G401.6 (cell line): ENCODE measurements around the gene CASP8.
"Not testable (repeated sequence)": the region's sequence is repeated elsewhere in the genome, so short reads cannot be mapped to it uniquely, and the experiment has no call there.

Source experiments
- FAIRE-seq: peaks from 2 replicates; lab custom pipeline; 2012; peaks lifted over from hg19 to GRCh38; lab: Jason Lieb, UNC

CASP8 gene

DNA sequence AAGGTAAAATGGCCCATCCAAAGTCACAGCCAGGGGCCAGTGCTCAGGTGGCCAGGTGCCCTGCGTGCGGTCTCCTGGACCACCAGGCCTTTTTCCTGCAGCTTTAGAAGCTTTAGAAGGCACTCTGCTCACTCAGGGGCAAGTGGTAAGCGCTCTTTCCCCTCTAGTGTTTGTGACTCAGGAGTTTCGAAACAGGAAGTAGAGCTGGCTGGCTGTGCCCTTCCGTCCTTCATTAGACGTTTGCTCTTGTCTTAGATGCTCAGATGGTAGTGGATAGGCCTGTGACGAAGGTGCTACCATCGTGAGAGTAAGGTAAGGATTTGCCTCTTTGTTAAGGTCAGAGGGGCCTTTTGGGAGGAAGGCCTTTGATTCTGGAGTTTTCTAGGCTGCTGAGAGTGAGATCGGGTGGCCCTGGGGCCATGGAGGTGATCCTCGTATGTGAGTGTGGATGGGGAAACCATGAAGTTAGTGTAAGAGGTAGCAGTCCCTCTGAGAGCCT lies at the start of gene CASP8:
Gene CASP8, plus strand, starts transcription at position 235 of the 499 bp plus-strand sequence. CDS start 5,951 bp downstream, outside the sequence.
- no peak for FAIRE-seq

- no peak for FAIRE-seq
Measured at GRCh38 chr2:201215963-201216362, 44.4 kb upstream of the CASP8 start.

DNA sequence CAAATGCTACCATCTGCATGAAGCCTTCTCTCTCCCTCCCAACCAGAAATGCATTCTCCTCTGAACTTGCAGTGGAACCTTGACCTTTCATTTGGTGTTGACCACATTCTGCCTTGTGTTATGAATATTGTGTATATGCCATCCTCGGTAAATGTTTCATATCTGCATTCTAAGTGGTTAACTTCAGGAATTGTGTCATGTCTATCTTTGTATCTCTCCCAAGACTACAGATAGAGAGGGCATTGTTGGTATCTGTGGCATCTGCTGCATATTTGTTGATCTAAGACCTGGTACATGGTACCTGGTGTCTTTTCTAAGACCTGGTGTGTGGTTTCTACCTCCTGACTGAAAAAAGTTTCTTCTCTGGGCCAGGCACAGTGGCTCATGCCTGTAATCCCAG lies 43.4 kb upstream of the CASP8 start:
- no peak for FAIRE-seq

GRCh38 chr2:201218780-201219179 lies 41.6 kb upstream of the CASP8 start:
- no peak for FAIRE-seq

DNA sequence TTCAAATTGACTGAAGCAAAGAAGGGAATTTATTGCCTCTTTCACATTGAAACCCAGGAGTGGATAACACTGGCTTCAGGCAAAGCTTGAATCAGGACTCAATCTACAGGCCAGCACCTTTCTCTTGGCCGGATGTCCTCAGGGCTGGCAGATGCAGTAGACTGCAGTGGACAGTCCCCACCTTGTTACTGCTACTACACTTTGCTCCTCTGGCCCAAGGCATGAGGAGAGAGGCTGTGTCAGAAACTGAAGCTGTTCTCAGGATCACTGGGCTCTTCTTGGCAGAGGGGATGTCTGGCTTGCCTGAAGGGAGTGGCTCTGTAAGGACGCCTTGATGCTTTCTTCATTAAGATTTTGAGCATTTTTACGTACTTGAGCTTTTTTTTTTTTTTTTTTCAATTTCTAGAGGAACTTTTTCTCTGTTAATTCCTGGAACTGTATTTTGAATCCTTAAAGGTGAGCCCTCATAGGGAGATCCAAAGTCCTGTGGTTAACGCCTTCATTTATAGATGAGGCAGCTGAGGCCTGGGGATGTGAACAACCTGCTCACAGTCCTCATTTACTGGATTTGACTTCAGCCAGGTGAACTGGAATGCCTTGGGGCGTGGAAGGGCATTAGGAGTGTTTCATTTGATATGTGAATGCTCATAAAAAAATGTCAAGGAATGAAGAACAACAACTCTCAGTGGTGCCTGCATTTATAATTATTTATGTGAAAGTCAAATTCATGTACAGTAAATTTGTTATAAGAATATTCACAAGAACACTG lies 40.8 kb upstream of the CASP8 start:
- FAIRE-seq = no peak

GRCh38 chr2:201220102-201220570 lies 40.2 kb upstream of the CASP8 start:
- no peak for FAIRE-seq

- FAIRE-seq = no peak
Measured at GRCh38 chr2:201223089-201224073, 37.0 kb upstream of the CASP8 start.

DNA sequence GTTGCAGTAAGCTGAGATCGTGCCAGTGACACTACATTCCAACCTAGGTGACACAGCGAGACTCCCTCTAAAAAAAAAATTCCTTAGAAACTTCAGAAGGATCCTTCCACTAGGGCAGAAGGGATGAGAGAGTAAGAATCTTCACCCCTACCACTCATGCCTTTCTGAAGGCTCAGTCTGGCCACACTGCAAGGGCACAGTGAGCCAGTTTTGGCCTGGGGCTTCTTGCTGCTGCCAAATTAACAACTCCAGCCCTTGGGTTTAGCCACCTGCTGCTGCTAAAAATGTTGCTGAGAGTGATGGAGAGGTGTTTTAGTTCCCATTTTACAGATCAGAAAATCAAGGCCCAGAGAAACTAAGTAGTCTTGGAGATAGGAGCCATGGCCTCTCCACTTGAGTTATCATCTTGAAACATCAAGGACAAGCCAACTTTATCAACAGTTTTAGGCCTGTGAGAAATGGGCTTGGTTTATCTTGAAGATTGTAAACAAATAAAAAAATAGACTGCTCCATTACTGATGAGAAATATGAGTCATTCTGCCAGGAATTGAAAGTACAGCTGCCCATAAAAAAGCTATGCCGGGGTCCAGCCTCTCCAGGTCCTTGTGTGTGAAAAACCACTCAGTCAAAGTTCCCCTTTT lies 31.9 kb upstream of the CASP8 start:
- no peak for FAIRE-seq

GRCh38 chr2:201228912-201229290 lies 31.4 kb upstream of the CASP8 start:
- FAIRE-seq = no peak

DNA sequence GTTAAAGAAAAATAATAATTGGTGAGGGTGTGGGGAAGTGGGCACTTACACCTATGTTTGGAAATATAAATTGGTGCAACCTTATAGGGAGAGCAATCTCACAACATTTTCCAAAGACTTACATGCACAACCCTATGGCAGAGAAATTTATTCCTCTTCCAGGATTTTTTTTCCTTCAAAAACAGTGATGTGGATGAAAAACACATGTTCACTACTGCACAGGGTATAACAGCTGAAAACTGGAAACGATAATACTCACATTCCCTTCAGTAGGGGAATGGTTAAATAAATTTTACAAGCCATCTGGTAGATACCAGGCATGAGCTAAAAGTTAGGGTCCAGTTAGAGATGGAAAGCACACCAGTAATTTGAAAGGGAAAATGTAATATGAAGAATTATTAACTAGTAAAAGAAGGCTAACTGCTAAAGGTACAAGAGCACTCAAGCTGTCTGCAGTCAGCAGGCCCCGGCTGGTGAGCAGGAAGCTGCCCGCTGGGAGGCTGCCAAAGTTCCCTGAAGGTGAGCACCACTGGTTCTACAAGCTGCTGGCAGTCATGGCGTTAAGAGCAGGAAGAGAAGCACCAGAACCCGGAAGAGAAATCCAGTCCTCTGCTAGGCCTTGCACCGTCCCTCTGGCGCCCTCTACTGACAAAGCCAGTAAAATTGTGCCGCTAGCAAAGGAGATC lies 28.4 kb upstream of the CASP8 start:
- FAIRE-seq = peak; percentile 86

DNA sequence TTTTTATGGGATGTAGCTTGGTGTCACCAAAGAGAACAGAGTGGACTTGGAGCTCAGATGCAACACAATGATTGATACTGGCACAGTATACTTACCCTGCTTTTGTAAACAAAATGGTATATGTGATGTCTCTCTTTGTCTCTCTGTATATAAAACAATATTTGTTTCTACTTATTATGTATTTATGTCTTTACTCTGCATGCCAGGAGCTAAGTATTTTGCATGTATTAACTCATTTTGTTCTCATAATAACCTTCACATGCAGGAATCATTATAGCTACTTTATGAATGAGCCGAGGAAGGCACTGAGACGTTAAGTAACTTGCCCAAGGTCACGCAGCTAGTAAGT lies 27.9 kb upstream of the CASP8 start:
- FAIRE-seq = no peak

GRCh38 chr2:201233192-201233811 lies 27.0 kb upstream of the CASP8 start:
- peak; percentile 96 for FAIRE-seq

- no peak for FAIRE-seq
Measured at GRCh38 chr2:201233812-201234662, 26.3 kb upstream of the CASP8 start.

- FAIRE-seq = no peak
Measured at GRCh38 chr2:201234663-201235135, 25.6 kb upstream of the CASP8 start.

- peak; percentile 95 for FAIRE-seq
Measured at GRCh38 chr2:201235860-201236811, 24.2 kb upstream of the CASP8 start.

GRCh38 chr2:201237486-201238123 lies 22.7 kb upstream of the CASP8 start:
- FAIRE-seq = no peak

- FAIRE-seq = not testable (repeated sequence)
Measured at GRCh38 chr2:201239167-201239935, 21.0 kb upstream of the CASP8 start.
